GM12874 (cell line): ENCODE measurements around the gene ECHS1.

ENCODE experiments used
- TF ChIP-seq, protein P1 (sequence below): IDR thresholded peaks from 2 replicates; pipeline ENCODE4 v1.5.1; 2011; ENCODE audit warnings: low read depth, mild to moderate bottlenecking, control low read depth, low read length, moderate library complexity; ENCODE audit not compliant: insufficient read depth

ECHS1 gene

DNA sequence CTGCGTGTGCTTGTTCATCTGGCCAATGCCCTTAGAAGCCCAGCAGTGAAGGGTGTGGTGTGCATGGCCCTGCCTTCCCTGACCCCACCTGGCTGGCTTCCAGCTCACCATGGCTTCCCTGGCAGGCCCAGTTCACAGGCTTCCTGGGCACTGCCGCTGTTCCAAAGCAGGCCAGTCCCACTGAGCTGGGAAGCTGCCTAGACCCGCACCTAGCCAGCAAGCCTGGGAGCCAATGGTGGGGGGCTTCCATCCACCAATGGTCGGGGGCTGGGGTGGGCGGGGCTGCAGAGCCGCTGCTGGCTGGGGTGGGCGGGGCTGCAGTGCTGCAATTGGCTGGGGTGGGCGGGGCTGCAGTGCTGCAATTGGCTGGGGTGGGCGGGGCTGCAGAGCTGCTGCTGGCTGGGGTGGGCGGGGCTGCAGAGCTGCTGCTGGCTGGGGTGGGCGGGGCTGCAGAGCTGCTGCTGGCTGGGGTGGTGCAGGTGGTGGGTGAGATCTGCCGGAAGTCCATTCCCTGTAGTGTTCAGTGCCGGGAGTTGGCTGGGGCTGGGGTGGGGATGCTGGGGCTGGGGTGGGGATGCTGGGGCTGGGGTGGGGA lies 48.9 kb downstream of the ECHS1 start:
- TF ChIP-seq, protein P1, sequence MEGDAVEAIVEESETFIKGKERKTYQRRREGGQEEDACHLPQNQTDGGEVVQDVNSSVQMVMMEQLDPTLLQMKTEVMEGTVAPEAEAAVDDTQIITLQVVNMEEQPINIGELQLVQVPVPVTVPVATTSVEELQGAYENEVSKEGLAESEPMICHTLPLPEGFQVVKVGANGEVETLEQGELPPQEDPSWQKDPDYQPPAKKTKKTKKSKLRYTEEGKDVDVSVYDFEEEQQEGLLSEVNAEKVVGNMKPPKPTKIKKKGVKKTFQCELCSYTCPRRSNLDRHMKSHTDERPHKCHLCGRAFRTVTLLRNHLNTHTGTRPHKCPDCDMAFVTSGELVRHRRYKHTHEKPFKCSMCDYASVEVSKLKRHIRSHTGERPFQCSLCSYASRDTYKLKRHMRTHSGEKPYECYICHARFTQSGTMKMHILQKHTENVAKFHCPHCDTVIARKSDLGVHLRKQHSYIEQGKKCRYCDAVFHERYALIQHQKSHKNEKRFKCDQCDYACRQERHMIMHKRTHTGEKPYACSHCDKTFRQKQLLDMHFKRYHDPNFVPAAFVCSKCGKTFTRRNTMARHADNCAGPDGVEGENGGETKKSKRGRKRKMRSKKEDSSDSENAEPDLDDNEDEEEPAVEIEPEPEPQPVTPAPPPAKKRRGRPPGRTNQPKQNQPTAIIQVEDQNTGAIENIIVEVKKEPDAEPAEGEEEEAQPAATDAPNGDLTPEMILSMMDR, result no peak

DNA sequence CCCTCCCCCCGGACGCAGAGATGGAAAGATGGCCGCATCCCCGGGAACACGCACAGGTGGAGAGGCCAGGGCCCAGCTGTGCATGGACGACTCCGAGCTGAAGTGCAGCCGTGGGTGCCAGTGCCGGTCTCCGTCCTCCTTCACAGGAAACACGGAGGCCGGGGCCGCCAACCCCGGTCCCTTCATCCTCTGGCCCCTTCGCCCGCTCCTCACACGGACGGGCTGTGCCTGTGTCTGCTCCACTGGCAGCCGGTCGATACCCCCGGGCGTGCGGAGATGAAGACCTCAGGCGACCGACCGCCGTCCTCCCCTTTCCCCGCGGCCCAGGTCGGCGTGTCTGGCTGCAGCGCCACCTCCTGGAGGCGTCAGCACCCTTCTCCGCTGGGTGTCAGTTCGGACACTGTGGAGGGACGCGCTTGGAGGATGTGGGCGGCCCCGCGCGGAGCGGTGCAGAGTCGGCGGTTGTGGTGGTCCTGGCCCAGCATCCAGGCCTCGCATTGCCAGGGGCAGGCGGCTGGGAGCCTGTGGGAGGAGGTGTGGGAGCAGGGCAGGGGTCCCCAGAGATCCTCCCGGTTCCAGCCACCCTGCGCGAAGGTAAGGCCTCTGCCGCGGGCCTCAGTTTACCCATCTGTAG lies 54.5 kb downstream of the ECHS1 start:
- TF ChIP-seq, protein P1, result peak; percentile 76

DNA sequence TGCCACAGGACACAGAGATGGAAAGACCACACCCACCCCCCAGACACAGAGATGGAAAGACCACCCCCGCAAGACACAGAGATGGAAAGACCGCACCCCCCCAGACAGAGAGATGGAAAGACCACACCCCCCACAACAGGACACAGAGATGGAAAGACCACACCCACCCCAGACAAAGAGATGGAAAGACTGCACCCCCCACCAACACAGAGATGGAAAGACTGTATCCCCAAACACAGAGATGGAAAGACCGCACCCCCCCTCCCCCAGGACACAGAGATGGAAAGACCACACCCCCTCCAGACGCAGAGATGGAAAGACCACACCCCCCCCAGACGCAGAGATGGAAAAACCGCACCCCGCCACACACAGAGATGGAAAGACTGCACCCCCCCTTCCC lies 56.4 kb downstream of the ECHS1 start:
- TF ChIP-seq, protein P1, result no peak

GRCh38 chr10:133316266-133316665 lies 56.9 kb downstream of the ECHS1 start:
- TF ChIP-seq, protein P1, result no peak

DNA sequence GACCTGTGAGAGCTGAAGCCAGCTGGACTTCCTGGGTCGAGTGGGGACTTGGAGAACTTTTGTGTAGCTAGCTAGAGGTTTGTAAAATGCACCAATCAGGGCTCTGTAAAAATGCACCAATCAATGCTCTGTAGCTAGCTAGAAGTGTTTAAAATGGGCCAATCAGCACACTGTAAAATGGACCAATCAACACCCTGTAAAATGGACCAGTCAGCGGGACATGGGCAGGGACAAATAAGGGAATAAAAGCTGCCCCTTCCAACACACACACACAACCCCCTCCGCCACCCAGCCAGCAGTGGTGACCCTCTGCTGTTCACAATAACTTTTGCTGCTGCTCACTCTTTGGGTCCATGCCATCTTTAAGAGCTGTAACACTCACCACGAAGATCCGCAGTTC lies 57.3 kb downstream of the ECHS1 start:
- TF ChIP-seq, protein P1, result no peak

DNA sequence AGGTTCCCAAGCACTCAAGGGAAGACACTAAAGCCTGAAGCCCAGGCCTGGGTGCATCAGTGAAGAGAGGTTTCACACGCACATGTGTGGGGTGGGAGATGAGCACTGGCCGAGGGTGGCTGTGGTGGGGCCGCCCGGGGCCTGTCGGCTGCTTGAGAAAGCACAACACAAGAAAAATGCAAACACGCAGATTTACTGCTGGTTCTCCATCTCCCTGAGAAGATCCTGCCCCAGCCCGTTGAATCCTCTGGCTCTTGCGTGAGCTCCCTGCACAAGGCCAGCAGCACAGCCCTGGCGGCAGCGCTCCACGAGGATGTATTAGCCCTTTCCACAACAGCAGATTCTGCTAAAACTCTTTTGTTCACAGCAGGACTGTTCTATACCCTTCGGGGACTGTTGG lies 58.2 kb downstream of the ECHS1 start:
- TF ChIP-seq, protein P1, result no peak

- TF ChIP-seq, protein P1, result no peak
Observed at GRCh38 chr10:133313192-133313591, 60.0 kb downstream of the ECHS1 start.
